HG03097 (cell line): ENCODE results near the gene UNC93B1.
"Not testable (repeated sequence)": the region's sequence is repeated elsewhere in the genome, so short reads cannot be mapped to it uniquely, and the experiment has no call there.

ENCODE experiments used
- ATAC-seq: cut with Tn5 transposase; IDR thresholded peaks from one replicate; pipeline ENCODE4 v1.9.1; 2021; ENCODE audit not compliant: unreplicated experiment, low FRiP score

Gene UNC93B1

GRCh38 chr11:68010090-68011041 is 6.5 kb upstream of the UNC93B1 start, which contains the start of gene ALDH3B1:
Gene ALDH3B1 (plus strand): TSS chr11:68010327. CDS start chr11:68015298, 4,971 bp downstream.
- ATAC-seq = no peak

GRCh38 chr11:68009391-68010089 is 5.6 kb upstream of the UNC93B1 start:
- no peak for ATAC-seq

GRCh38 chr11:68008381-68009337 is 4.8 kb upstream of the UNC93B1 start:
- ATAC-seq = no peak

- ATAC-seq = no peak
Measured at GRCh38 chr11:68007498-68008380, 3.8 kb upstream of the UNC93B1 start.

GRCh38 chr11:68006606-68007166 is 2.8 kb upstream of the UNC93B1 start:
- no peak for ATAC-seq

- ATAC-seq = no peak
Measured at GRCh38 chr11:68004551-68005335, 846 bp upstream of the UNC93B1 start.

- no peak for ATAC-seq
Measured at GRCh38 chr11:68002938-68003845, 705 bp downstream of the UNC93B1 start.

- no peak for ATAC-seq
Measured at GRCh38 chr11:68002575-68002937, 1.3 kb downstream of the UNC93B1 start.

GRCh38 chr11:67999704-68000103 is 4.2 kb downstream of the UNC93B1 start:
- ATAC-seq = no peak

GRCh38 chr11:67999201-67999629 is 4.7 kb downstream of the UNC93B1 start:
- no peak for ATAC-seq

- no peak for ATAC-seq
Measured at GRCh38 chr11:67998150-67999045, 5.5 kb downstream of the UNC93B1 start.

GRCh38 chr11:67997475-67997921 is 6.4 kb downstream of the UNC93B1 start:
- no peak for ATAC-seq

GRCh38 chr11:67996622-67997474 is 7.0 kb downstream of the UNC93B1 start:
- no peak for ATAC-seq

GRCh38 chr11:67996051-67996450 is 7.8 kb downstream of the UNC93B1 start:
- ATAC-seq = no peak

- ATAC-seq = not testable (repeated sequence)
Measured at GRCh38 chr11:67995579-67995978, 8.3 kb downstream of the UNC93B1 start.
